Central memory CD4-positive, alpha-beta T cell (primary cell): ENCODE data around the gene TAX1BP1.
"Not testable (repeated sequence)": the region's sequence is repeated elsewhere in the genome, so short reads cannot be mapped to it uniquely, and the experiment has no call there.

Source experiments
- DNase-seq: peaks from one replicate; pipeline ENCODE4 v3.0.0; 2022

TAX1BP1 gene

DNA sequence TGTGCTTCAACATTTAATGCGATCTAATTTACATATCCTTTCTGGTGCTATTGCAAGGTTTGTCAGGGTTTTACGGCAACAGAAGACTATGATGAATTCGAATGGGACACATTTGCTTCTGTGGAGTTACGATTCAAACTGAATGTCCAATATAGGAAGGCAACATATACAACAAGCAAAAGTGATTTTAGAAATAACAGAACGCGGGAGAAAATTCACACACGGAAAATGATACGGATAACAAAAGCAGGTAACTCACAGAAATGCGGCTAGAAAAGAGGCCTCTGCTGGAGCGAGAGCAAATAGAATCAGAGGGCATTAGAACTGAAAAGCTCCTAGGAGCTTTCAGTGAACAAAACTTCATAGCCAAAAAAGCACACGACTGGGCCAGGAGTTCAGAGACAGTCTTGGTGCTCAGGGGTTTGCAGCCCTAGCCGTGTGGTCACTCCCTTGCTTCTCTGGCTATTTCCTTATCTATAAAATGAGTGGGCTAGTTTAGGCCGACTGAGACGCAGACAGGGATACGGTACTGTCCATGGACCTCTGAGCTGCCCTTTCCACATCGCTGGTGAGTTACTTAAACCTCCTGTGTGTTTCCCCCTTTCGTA lies 557 bp upstream of the TAX1BP1 start:
- no peak for DNase-seq

GRCh38 chr7:27740449-27741086 lies 606 bp downstream of the TAX1BP1 start:
- DNase-seq = peak; percentile 83

DNA sequence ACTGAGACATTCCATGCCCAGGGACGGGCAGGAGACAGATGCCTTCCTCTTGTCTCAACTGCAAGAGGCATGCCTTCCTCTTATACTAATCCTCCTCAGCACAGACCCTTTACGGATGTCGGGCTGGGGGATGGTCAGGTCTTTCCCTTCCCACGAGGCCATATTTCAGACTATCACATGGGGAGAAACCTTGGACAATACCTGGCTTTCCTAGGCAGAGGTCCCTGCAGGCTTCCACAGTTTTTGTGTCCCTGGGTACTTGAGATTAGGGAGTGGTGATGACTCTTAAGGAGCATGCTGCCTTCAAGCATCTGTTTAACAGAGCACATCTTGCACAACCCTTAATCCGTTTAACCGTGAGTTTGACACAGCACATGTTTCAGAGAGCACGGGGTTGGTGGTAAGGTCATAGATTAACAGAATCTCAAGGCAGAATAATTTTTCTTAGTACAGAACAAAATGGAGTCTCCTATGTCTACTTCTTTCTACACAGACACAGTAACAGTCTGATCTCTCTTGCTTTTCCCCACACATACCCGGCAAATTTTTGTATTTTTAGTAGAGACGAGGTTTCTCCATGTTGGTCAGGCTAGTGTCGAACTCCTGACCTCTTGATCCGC lies 2.2 kb downstream of the TAX1BP1 start:
- not testable (repeated sequence) for DNase-seq

DNA sequence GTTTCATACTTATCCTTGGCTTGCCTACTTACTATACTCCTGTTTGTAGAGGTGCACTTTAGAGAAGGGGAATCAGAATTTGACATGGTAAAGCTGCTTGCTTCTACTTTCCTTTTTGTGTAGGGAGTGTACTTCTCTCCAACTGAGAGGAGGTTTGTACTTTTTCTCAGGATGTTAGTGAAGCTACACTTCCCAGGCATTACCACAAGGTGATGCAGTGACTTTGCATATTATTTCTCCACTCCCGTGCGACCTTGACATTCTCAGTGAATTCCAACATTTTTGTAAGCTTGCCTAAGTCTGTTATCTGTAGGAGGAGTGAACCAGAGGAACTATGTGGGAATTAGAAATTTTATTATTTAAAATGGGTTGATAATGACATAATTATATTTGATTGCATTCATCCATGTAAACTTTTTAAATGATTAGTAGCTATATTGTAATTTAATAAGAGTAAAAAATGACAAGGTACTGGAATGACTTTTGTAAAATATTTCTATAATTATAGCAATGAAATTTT lies 5.2 kb downstream of the TAX1BP1 start:
- DNase-seq = no peak

GRCh38 chr7:27746486-27746885 lies 6.5 kb downstream of the TAX1BP1 start:
- DNase-seq = no peak

GRCh38 chr7:27746978-27747377 lies 7.0 kb downstream of the TAX1BP1 start:
- DNase-seq = no peak

DNA sequence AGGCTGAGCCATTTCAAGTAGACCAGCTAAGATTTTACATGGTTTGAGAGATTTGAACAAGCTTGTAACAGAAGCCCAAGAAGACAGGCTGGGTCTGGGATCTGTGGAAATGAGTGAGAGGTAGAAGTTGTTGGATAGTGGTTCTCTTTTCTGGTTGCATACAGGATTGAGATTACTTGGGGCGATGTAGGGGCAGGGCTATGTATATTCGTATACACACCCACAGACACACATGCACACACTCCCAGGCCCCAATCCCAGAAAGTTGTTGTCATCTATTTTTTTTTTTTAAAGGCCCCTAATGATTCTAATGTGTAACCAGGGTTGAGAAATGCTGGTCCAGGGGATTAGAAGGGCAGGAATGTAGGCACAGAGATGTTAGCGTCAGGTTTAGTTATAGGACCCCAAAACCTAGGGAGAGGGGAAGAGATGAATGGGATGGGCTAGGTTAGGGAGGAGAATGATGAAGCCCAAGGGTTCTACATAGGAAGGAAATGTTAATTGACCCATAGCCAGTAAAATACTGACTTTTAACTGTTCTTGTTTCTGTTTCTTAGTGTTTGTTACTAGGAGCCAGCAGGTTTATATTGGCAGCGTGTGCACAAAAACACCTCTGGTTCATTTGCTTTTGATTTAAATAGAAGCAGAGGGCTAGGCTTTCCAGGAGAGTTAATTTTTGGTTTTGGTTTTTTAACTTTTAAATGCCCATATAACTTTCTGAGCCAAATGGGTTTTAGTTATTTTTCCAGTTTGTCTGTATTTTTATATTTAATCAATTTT lies 7.8 kb downstream of the TAX1BP1 start:
- no peak for DNase-seq

DNA sequence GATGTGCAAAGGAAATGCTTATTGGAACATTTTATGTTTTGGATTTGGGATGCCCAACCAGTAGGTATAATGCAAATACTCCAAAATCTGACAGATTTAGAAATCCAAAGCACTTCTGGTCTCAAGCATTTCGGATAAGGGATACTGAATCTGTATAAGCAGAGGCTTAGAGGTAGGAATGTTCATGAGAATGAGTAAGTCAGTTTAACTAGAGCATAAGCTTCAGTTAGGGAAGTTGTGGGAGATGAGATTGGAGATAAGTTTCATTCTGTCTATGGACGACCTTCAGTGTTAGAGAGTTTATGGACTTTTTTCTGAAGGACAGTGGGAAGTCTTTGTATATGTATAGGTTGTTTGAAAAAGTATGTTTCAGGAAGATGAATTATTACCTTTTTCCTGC lies 10.4 kb downstream of the TAX1BP1 start:
- DNase-seq = no peak

- no peak for DNase-seq
Observed at GRCh38 chr7:27751888-27752660, 12.1 kb downstream of the TAX1BP1 start.

- no peak for DNase-seq
Observed at GRCh38 chr7:27753863-27754262, 13.9 kb downstream of the TAX1BP1 start.

DNA sequence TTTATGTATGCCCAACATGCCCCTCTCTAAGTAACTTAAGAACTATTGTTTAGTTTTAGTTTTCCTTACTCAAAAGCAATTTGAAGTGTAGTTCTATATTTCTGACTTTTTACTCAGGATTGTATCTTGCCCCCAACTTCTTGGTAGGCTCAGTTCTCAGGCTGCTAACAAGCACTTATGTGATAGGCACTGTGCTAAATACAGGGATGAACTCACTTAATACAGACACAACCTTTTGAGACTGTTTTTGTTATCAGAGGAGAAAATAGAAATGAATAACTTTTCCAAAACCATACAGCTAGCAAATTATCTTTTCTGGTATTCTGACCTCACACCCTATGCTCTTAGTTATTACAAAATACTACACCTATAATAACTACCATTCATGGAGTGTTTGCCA lies 16.3 kb downstream of the TAX1BP1 start:
- no peak for DNase-seq

- no peak for DNase-seq
Observed at GRCh38 chr7:27759491-27759890, 19.5 kb downstream of the TAX1BP1 start.

DNA sequence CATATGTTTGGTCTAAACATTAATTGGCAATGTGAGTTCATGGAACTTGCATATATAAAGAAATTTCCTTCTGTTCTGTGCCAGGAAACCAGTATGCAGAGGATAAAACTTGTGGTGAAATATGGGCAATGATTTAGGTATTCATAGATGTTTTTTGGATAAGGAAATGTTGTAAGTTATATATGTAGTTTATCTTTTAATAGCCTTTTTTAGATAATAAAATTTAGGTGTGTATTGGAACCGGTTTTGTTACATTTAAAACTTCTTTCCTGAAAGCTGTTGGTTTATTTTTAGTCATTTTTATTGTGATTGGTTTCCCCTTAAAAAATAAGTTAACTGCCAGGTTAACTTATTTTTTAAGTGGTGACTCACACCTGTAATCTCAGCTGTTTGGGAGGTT lies 22.1 kb downstream of the TAX1BP1 start:
- DNase-seq = no peak

DNA sequence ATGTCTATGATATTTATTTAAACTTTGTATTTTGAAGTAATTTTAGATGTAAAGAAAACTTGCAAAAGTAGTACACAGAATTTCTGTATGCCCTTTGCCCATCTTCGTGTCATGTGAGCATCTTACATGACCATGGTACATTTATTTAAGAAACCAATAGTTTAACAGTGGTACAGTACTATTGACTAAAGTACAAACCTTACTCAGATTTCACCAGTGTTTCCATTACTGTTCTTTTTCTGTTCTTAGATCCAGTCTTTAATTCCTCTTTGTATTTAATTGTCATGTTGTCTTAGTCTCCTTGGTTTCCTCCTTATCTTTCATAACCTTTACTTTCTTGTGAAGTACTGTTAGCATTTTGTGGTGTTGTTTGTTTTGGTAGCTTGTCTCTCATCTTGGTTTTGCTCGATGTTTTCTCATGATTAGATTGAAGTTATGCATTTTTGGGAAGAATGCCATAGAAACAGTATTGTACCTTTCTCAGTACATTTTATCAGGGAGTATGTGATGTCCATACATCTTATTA lies 24.1 kb downstream of the TAX1BP1 start:
- DNase-seq = no peak

DNA sequence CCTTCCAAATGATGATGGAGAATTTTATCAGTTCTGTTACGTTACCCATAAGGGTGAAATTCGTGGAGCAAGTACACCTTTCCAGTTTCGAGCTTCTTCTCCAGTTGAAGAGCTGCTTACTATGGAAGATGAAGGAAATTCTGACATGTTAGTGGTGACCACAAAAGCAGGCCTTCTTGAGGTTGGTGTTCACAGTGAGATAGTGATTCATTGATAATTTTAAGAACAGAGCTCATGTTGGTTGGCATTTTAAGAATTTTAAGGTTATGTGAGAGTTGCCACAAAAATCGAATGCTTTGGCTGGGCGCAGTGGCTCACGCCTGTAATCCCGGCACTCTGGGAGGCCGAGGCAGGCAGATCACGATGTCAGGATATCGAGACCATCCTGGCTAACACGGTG lies 25.9 kb downstream of the TAX1BP1 start:
- no peak for DNase-seq

- no peak for DNase-seq
Observed at GRCh38 chr7:27767374-27767773, 27.4 kb downstream of the TAX1BP1 start.

DNA sequence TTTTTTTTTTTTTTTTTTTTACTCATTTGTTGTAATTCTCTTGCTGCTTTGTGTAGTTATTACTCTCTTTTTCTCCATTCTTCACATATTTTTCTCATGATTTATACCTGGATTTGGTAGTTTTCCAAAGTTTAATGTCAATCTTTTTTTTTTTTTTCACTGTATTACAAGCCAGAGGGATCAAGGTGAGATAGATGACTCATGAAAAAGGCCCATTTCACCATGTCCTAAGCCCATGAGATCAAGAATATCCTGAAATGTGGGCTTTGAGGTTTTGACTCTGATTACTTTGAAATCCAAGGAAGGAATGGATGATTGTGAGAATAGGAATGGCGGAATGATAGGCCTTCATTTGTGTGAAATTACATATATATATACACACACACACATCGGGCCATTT lies 31.1 kb downstream of the TAX1BP1 start:
- DNase-seq = no peak

GRCh38 chr7:27774717-27775328 lies 34.9 kb downstream of the TAX1BP1 start:
- DNase-seq = no peak

GRCh38 chr7:27775782-27776181 lies 35.8 kb downstream of the TAX1BP1 start:
- DNase-seq = no peak

DNA sequence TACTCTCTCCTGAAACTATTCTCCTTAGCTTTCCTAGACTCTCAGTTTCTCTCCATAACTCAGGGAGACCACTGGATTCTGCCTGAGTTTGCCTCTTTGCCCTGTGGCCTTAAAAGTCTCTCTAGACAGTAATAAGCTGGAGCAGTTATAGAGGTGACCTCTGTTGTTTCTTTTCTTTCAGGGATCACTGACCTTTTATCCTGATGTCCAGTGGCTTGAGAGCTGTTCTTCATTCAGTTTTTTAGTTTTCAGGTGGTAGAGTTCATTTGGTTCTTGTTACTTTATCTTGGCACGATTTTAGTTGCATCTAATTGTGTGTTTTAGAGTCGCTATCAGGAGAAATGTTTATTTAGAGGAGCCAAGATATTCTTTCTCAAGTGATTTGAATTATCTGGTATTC lies 37.7 kb downstream of the TAX1BP1 start:
- no peak for DNase-seq

DNA sequence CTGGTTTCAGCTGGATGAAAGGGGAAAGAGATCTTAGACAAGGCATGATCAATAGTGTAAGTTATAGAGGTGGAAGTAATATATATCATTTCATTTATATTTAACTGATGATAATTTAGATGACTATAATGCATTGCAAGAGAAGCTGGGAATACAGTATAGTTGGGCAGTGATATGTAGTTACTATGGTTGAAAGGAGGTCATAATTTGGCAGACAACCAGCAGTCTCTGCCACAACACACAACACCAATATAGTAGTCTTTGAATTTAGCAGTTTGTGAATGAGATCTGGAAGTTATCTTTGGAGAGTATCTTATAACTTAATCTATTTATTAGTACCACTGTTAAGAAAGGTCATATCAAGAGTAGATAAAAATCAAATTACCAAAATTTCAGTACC lies 39.9 kb downstream of the TAX1BP1 start:
- no peak for DNase-seq

DNA sequence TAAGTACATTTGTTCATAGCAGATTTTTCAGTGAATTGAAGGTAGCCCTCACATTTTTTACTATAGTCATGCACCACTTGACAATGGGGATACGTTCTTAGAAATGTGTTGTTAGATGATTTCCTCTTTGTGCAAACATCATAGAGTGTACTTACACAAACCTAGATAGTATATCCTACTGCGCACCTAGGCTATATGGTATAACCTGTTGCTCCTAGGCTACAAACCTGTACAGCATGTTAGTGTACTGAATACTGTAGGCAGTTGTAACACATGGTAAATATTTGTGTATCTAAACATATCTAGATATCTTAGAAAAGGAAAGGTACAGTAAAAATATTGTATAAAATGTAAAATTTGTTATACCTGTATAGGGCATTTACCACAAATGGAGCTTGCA lies 41.2 kb downstream of the TAX1BP1 start:
- DNase-seq = no peak
